Keratinocyte (primary cell): Measurements from ENCODE around the gene MADCAM1. TPM values are rescaled to one million over a fixed set of nuclear protein-coding genes. Genes with fewer than 3 reads are reported as not detected.

ENCODE experiments used
- DNase-seq: peaks from one replicate; pipeline ENCODE4 v3.0.0-alpha.2; 2011; ENCODE audit warnings: low read depth, missing footprints, low spot score
- FAIRE-seq: peaks from 2 replicates; lab custom pipeline; 2011; peaks lifted over from hg19 to GRCh38; lab: Jason Lieb, UNC
- H2AFZ ChIP-seq: 2 replicates; pipeline ENCODE4 v1.6.0; 2012; ENCODE audit warnings: low read length, control low read depth, inconsistent platforms; ENCODE audit not compliant: control insufficient read depth
- H3K27ac ChIP-seq: 2 replicates; pipeline ENCODE4 v1.5.1; 2011; ENCODE audit warnings: low read length; ENCODE audit not compliant: control insufficient read depth, insufficient read depth
- H3K27me3 ChIP-seq: 3 replicates; pipeline ENCODE4 v1.6.0; 2011; ENCODE audit warnings: low read length; ENCODE audit not compliant: control insufficient read depth, insufficient read depth; ENCODE audit errors: extremely low read depth
- H3K36me3 ChIP-seq, 2 experiments: 2 replicates in 1 of 2; 3 replicates in 1 of 2; pipeline ENCODE4 v1.5.1; 2011; ENCODE audit warnings: low read length in 2 of 2, mild to moderate bottlenecking in 1 of 2; ENCODE audit not compliant: control insufficient read depth in 2 of 2, insufficient read depth in 2 of 2; ENCODE audit errors: extremely low read depth in 1 of 2
- H3K4me1 ChIP-seq: 3 replicates; pipeline ENCODE4 v1.5.1; 2011; ENCODE audit warnings: low read length; ENCODE audit not compliant: control insufficient read depth, insufficient read depth; ENCODE audit errors: extremely low read depth
- H3K4me2 ChIP-seq: 3 replicates; pipeline ENCODE4 v1.6.0; 2011; ENCODE audit warnings: low read depth, low read length; ENCODE audit not compliant: control insufficient read depth, insufficient read depth; ENCODE audit errors: extremely low read depth
- H3K4me3 ChIP-seq, 3 experiments: fragments of 200-600 bp in 1 of 3; sonication (generic) in 1 of 3; 2 replicates in 2 of 3; 3 replicates in 1 of 3; pipeline ENCODE4 v1.5.1; 2011 to 2016; ENCODE audit warnings: low read length in 3 of 3, mild to moderate bottlenecking in 3 of 3, control low read depth in 2 of 3, inconsistent platforms in 1 of 3, low read depth in 1 of 3, mixed read lengths in 1 of 3, mixed run types in 1 of 3, moderate library complexity in 1 of 3; ENCODE audit not compliant: control insufficient read depth in 2 of 3, insufficient read depth in 2 of 3; ENCODE audit errors: extremely low read depth in 1 of 3
- H3K79me2 ChIP-seq: 2 replicates; pipeline ENCODE4 v1.6.0; 2012; ENCODE audit warnings: low read length; ENCODE audit not compliant: control insufficient read depth, insufficient read depth
- H3K9ac ChIP-seq: 3 replicates; pipeline ENCODE4 v1.6.0; 2011; ENCODE audit warnings: low read length; ENCODE audit not compliant: control insufficient read depth, insufficient read depth; ENCODE audit errors: extremely low read depth
- H3K9me1 ChIP-seq: 3 replicates; pipeline ENCODE4 v1.6.0; 2011; ENCODE audit warnings: low read length; ENCODE audit not compliant: control insufficient read depth, insufficient read depth; ENCODE audit errors: extremely low read depth
- H3K9me3 ChIP-seq: 2 replicates; pipeline ENCODE4 v1.5.1; 2012; ENCODE audit warnings: low read depth, low read length; ENCODE audit not compliant: control insufficient read depth
- H4K20me1 ChIP-seq: 3 replicates; pipeline ENCODE4 v1.6.0; 2011; ENCODE audit warnings: low read length; ENCODE audit not compliant: control insufficient read depth, insufficient read depth; ENCODE audit errors: extremely low read depth
- EZH2 ChIP-seq: IDR thresholded peaks from one replicate; pipeline ENCODE4 v1.6.1; 2012; ENCODE audit warnings: inconsistent platforms, mild to moderate bottlenecking, low read length, moderate library complexity
- dilution Hi-C: fragments of 300-500 bp; cut with MboI; formaldehyde crosslinking; loops from one replicate; pipeline ENCODE4 v1.7.0; 2020; ENCODE audit warnings: low sequenced_read_pairs; ENCODE audit not compliant: extremely low pct_ligation_motif_present
- polyA plus RNA-seq, 5 experiments: library from polyadenylated mRNA; depleted of rRNA in 3 of 5; stranded (reverse) in 3 of 5; stranded (forward) in 1 of 5; unstranded in 1 of 5; fragments of >200 nt; gene quantifications; 1 replicate in 1 of 5; 2 replicates in 3 of 5; 3 replicates in 1 of 5; pipeline versions ENCODE4 v1.2.1 to v1.2.3, GENCODE V29; 2011 to 2012; ENCODE audit warnings: missing spikeins in 2 of 5, low read depth in 1 of 5, low replicate concordance in 1 of 5
- TF ChIP-seq, protein P1 (sequence below), 3 experiments: IDR thresholded peaks in 1 of 3; conservative IDR thresholded peaks in 1 of 3; optimal IDR thresholded peaks in 1 of 3; 2 replicates in 2 of 3; 3 replicates in 1 of 3; pipeline versions ENCODE3 to v1.5.1; 2011; ENCODE audit warnings: low read length in 3 of 3, mild to moderate bottlenecking in 3 of 3, moderate library complexity in 2 of 3, control low read depth in 1 of 3, inconsistent platforms in 1 of 3; ENCODE audit not compliant: insufficient read depth in 2 of 3; ENCODE audit errors: extremely low read depth in 1 of 3

The MADCAM1 gene
- polyA plus RNA-seq, 1 donor (not counting 4 experiments of a cell fraction or from before 2014, with no cell fraction given), result 0.05 TPM

DNA sequence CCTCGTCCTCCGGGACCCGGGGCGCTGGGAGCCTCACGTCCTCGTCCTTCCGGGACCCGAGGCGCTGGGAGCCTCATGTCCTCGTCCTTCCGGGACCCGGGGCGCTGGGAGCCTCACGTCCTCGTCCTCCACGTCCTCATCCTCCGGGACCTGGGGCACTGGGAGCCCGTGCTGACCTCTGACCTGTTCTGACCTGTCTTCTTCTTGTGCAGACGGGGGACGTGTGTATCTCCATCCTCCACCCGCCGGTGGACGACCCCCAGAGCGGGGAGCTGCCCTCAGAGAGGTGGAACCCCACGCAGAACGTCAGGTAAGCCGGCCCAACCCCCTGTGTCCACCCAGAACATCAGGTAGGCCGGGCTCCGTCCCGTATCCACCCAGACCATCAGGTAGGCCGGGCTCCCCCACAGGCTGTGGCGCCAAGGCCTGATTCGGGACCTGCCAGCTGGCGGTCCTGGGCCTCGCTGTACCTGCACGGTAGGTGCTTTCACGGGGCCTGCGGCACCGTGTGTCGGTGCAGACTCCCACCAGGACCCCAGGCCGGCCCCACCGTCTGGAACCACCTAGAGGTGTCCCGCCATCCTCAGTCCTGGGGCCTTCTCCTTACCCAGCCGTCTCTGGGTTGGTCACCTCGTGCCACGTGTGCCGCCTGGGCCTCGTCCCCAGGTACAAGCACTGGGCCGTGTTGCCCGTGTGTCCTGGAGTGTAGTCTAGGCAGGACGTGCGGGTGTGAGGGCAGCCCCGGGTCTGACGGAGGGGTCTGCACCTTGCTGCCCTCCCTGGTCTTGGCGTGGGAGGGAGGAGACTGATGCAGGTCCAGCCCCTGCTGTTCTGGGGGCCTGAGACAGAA lies 40.0 kb downstream of the MADCAM1 start:
- Histone ChIP-seq H3K4me2 (no peak overlapping the region), H3K9me3 (no peaks in the 10 kb centered on the region), H4K20me1 (peaks cover 22% of the 10 kb centered on the region), H3K4me1 (peaks cover 13% of the 10 kb centered on the region), H3K4me3 (no peak overlapping the region), H3K9ac (no peak overlapping the region), H3K9me1 (peaks cover 4% of the 10 kb centered on the region), H3K36me3 (peaks cover 12 to 16% of the 10 kb centered on the region in 2 experiments), H2AFZ (no peak overlapping the region), H3K27me3 (no peaks in the 10 kb centered on the region), H3K27ac (no peak overlapping the region), H3K79me2 (peaks cover 47% of the 10 kb centered on the region)
- FAIRE-seq, result no peak
- no peak for DNase-seq
- dilution Hi-C loops, result no loop called here
- TF ChIP-seq, protein P1, sequence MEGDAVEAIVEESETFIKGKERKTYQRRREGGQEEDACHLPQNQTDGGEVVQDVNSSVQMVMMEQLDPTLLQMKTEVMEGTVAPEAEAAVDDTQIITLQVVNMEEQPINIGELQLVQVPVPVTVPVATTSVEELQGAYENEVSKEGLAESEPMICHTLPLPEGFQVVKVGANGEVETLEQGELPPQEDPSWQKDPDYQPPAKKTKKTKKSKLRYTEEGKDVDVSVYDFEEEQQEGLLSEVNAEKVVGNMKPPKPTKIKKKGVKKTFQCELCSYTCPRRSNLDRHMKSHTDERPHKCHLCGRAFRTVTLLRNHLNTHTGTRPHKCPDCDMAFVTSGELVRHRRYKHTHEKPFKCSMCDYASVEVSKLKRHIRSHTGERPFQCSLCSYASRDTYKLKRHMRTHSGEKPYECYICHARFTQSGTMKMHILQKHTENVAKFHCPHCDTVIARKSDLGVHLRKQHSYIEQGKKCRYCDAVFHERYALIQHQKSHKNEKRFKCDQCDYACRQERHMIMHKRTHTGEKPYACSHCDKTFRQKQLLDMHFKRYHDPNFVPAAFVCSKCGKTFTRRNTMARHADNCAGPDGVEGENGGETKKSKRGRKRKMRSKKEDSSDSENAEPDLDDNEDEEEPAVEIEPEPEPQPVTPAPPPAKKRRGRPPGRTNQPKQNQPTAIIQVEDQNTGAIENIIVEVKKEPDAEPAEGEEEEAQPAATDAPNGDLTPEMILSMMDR (optimal IDR thresholded peaks at IDR 0.05 in 1 of 3, IDR thresholded peaks at IDR 0.05 in 1 of 3, conservative IDR thresholded peaks at IDR 0.05 in 1 of 3; ENCODE audit: extremely low read depth in 1 of 3, insufficient read depth in 2 of 3, low read length in 3 of 3), result no peak
- TF ChIP-seq EZH2, result no peak

DNA sequence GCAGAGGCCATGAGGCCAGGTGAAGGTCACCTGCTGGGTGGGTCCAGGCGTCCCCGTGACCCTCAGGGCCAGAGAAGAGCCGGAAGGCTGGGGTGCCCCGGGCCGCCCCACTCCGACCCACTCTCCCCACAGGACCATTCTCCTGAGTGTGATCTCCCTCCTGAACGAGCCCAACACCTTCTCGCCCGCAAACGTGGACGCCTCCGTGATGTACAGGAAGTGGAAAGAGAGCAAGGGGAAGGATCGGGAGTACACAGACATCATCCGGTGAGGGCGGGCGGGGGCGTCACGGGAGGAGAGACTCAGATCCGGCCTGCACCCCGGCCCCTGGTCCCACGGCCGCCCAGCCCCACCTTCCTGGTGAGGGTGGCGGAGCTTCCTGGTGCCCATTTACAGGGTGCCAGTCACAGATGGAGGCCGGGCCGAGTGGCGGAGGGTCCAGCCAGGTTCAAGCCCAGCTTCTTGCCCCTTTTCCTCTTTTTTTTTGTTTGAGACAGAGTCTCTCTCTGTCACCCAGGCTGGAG lies 40.7 kb downstream of the MADCAM1 start:
- peaks cover 13% of the 10 kb centered on the region for H3K4me1 ChIP-seq
- H3K4me2 ChIP-seq, result no peak overlapping the region
- dilution Hi-C loops, result no loop called here
- H3K9me1 ChIP-seq, result peaks cover 4% of the 10 kb centered on the region
- peaks cover 15 to 19% of the 10 kb centered on the region in 2 experiments for H3K36me3 ChIP-seq
- peaks cover 22% of the 10 kb centered on the region for H4K20me1 ChIP-seq
- no peak overlapping the region for H2AFZ ChIP-seq
- no peak overlapping the region for H3K4me3 ChIP-seq
- TF ChIP-seq, protein P1 (optimal IDR thresholded peaks at IDR 0.05 in 1 of 3, IDR thresholded peaks at IDR 0.05 in 1 of 3, conservative IDR thresholded peaks at IDR 0.05 in 1 of 3; ENCODE audit: extremely low read depth in 1 of 3, insufficient read depth in 2 of 3, low read length in 3 of 3), result no peak
- no peak for TF ChIP-seq EZH2
- no peak for FAIRE-seq
- H3K27me3 ChIP-seq, result no peaks in the 10 kb centered on the region
- H3K9ac ChIP-seq, result no peak overlapping the region
- DNase-seq, result no peak
- peaks cover 44% of the 10 kb centered on the region for H3K79me2 ChIP-seq
- H3K27ac ChIP-seq, result no peak overlapping the region
- no peaks in the 10 kb centered on the region for H3K9me3 ChIP-seq
